ENCODE measurements around the gene RMI2. TPM values are rescaled to one million over a fixed set of nuclear protein-coding genes. Genes with fewer than 3 reads are reported as not detected.
"Not testable (repeated sequence)": the region's sequence is repeated elsewhere in the genome, so short reads cannot be mapped to it uniquely, and the experiment has no call there.

The RMI2 gene
- total and polyA plus RNA-seq, 2 experiments from 2014 or later, result 15.7 to 45.3 TPM

DNA sequence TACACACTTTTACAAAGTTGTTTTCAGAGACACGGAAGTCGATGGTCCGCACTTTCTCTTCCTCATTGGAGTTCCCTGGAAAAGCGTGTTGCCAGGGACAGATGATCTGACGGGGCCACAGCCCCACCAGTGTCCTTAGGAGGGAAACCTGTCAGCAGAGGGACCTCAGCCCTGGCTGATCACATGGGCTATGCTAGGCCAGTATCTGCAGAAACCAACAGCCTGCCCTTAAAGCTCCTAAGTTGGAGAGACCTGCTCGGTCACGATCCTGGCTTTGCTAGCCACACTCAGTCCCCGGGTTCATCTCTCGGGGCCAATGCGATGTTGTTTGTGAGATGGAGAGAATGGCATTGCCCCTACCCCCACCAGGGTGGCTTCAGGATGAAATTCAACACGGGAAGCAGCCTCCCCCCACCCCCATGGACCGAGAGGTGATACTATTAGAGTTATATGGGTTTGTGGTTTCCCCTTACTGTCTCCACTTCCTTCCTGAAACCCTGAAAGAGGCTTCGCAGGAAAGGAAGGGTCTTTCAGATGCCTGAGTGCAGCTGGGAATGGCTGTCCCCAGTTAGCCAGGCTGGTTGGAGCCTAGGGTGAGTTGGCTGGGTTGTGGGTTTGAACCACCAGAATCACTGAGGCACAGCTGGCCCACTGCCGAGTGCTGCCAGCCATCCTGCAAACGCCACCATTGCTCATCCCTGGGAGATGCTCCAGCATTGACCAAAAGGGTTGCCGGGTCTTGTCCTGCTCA is 16.6 kb downstream of the RMI2 start:
- no peaks in the 10 kb centered on the region for H3K27me3 ChIP-seq

DNA sequence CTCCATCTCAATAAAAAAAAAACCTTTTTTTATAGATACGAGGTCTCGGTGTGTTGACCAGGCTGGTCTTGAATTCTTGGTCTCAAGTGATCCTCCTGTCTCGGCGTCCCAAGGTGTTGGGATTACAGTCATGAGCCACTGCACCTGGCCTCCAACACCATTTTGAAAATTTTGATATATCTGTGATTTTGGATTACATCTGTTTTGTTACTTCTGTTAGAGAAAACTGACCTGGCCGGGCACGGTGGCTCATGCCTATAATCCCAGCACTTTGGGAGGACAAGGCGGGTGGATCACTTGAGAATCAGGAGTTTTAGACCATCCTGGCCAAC is 18.6 kb downstream of the RMI2 start:
- Histone ChIP-seq H3K9me3 (ENCODE audit: low read depth) (no peaks in the 10 kb centered on the region), H3K27me3 (no peaks in the 10 kb centered on the region), H3K27ac (no peak overlapping the region), H3K4me3 (no peak overlapping the region), H3K36me3 (no peaks in the 10 kb centered on the region), H3K4me1 (ENCODE audit: low read depth) (peaks cover 9% of the 10 kb centered on the region)
- TF ChIP-seq, protein P1, sequence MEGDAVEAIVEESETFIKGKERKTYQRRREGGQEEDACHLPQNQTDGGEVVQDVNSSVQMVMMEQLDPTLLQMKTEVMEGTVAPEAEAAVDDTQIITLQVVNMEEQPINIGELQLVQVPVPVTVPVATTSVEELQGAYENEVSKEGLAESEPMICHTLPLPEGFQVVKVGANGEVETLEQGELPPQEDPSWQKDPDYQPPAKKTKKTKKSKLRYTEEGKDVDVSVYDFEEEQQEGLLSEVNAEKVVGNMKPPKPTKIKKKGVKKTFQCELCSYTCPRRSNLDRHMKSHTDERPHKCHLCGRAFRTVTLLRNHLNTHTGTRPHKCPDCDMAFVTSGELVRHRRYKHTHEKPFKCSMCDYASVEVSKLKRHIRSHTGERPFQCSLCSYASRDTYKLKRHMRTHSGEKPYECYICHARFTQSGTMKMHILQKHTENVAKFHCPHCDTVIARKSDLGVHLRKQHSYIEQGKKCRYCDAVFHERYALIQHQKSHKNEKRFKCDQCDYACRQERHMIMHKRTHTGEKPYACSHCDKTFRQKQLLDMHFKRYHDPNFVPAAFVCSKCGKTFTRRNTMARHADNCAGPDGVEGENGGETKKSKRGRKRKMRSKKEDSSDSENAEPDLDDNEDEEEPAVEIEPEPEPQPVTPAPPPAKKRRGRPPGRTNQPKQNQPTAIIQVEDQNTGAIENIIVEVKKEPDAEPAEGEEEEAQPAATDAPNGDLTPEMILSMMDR (IDR thresholded peaks at IDR 0.05; ENCODE audit: low read depth, low read length), result no peak
- DNase-seq (ENCODE audit: low read depth in 1 of 2, low spot score in 1 of 2), result no peak

More for the DNA sequence above, 16.6 kb downstream of the RMI2 start:
- DNase-seq (ENCODE audit: low read depth in 1 of 2, low spot score in 1 of 2), result no peak
- H3K36me3 ChIP-seq, result no peaks in the 10 kb centered on the region
- TF ChIP-seq, protein P1 (IDR thresholded peaks at IDR 0.05; ENCODE audit: low read depth, low read length), result no peak
- H3K27ac ChIP-seq, result no peak overlapping the region
- no peak overlapping the region for H3K4me3 ChIP-seq
- H3K9me3 ChIP-seq (ENCODE audit: low read depth), result no peaks in the 10 kb centered on the region
- H3K4me1 ChIP-seq (ENCODE audit: low read depth), result peaks cover 11% of the 10 kb centered on the region

DNA sequence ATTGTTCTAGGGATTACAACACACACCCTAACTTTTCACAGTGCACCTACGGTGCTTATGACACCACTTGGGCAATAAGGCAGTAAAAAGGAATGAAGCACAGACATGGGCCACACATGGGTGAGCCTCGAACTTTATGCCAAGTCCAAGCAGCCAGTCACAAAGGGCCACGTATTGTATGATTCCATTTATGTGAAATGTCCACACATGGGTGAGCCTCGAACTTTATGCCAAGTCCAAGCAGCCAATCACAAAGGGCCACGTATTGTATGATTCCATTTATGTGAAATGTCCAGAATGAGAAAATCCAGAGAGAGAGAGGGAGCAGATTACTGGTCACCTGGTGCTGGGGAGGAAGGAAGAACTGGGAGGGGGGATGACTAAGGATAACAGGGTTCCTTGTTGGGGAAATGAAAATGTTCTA is 22.2 kb downstream of the RMI2 start:
- DNase-seq (ENCODE audit: low read depth in 1 of 2, low spot score in 1 of 2), result no peak
- Histone ChIP-seq H3K27me3 (no peaks in the 10 kb centered on the region), H3K36me3 (no peaks in the 10 kb centered on the region), H3K9me3 (ENCODE audit: low read depth) (no peaks in the 10 kb centered on the region), H3K4me1 (ENCODE audit: low read depth) (peaks cover 9% of the 10 kb centered on the region), H3K27ac (no peak overlapping the region), H3K4me3 (no peak overlapping the region)
- TF ChIP-seq, protein P1 (IDR thresholded peaks at IDR 0.05; ENCODE audit: low read depth, low read length), result no peak

DNA sequence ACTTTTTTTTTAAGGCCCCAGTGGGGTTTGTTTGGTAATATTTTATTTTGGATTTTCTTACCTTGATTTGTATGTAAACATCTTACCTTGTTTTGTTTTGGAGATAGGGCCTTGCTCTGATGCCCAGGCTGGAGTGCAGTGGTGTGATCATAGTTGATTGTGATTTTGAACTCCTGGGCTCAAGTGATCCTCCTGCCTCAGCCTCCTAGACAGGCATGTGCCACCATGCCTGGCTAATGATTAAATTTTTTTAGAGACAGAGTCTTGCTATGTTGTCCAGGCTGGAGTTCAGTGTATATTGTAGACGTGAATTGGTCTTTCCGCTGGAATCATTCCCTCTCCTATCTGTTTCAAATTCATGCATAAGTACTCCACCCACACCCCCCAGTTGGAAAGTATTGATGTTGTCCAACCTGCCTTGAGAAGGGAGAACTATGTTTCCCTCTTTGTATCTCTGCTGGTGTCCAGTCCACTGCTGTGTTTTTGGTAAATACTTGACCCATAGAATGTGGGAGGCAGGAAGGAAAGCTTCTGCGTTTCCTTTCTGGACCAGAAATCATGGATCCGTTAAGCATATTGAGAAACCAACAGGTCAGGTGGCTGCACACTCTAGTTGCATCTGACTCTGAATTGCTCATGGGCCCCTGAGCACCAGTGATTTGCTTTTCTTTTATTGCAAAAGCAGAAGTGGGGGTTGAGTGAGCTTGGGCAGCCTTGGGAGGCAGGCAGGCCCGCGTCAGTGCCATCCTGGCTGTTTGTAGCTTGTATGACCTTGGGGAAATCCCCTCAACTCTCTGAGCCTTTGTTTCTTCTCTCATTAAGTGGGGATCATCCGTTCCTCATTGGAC is 25.0 kb downstream of the RMI2 start:
- H3K9me3 ChIP-seq (ENCODE audit: low read depth), result no peaks in the 10 kb centered on the region
- no peak for DNase-seq (ENCODE audit: low read depth in 1 of 2, low spot score in 1 of 2)
- H3K27me3 ChIP-seq, result no peaks in the 10 kb centered on the region
- H3K27ac ChIP-seq, result no peak overlapping the region
- no peak overlapping the region for H3K4me3 ChIP-seq
- H3K36me3 ChIP-seq, result no peaks in the 10 kb centered on the region
- TF ChIP-seq, protein P1 (IDR thresholded peaks at IDR 0.05; ENCODE audit: low read depth, low read length), result no peak
- no peaks in the 10 kb centered on the region for H3K4me1 ChIP-seq (ENCODE audit: low read depth)

DNA sequence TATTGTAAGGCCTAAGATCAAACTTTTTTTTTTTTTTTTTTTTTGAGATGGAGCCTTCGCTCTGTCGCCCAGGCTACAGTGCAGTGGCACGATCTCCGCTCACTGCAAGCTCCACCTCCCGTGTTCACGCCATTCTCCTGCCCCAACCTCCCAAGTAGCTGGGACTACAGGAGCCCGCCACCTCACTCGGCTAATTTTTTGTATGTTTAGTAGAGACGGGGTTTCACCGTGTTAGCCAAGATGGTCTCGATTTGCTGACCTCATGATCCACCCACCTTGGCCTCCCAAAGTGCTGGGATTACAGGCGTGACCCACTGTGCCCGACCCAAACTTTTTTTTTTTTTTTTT is 25.6 kb downstream of the RMI2 start:
- not testable (repeated sequence) for DNase-seq (ENCODE audit: low read depth in 1 of 2, low spot score in 1 of 2); H3K9me3 ChIP-seq (ENCODE audit: low read depth); H3K27ac ChIP-seq; H3K4me1 ChIP-seq (ENCODE audit: low read depth); H3K36me3 ChIP-seq; H3K4me3 ChIP-seq; H3K27me3 ChIP-seq

All from cardiac muscle cell (in vitro differentiated cells and primary cell).